GM18519 (cell line): ENCODE results near the gene IL1RL1.
A peak's percentile ranks its signal among the peaks of the same experiment; 100 is the strongest.

Experiments used
- ATAC-seq: cut with Tn5 transposase; IDR thresholded peaks from one replicate; pipeline ENCODE4 v1.9.1; 2021; ENCODE audit warnings: mild to moderate bottlenecking, moderate library complexity; ENCODE audit not compliant: unreplicated experiment, low FRiP score

IL1RL1 gene

GRCh38 chr2:102334486-102334885 is 23.1 kb downstream of the IL1RL1 start:
- ATAC-seq: no peak

- no peak for ATAC-seq
These were observed 24.6 kb downstream of the IL1RL1 start for GRCh38 chr2:102335871-102336366.

GRCh38 chr2:102336502-102336945 is 25.2 kb downstream of the IL1RL1 start:
- no peak for ATAC-seq

- no peak for ATAC-seq
These were observed 25.6 kb downstream of the IL1RL1 start for GRCh38 chr2:102337012-102337411.

- no peak for ATAC-seq
These were observed 26.4 kb downstream of the IL1RL1 start for GRCh38 chr2:102337481-102338386.

- ATAC-seq: no peak
These were observed 29.4 kb downstream of the IL1RL1 start for GRCh38 chr2:102340778-102341177.

- ATAC-seq: no peak
These were observed 31.5 kb downstream of the IL1RL1 start for GRCh38 chr2:102342888-102343287.

- ATAC-seq: no peak
These were observed 33.0 kb downstream of the IL1RL1 start for GRCh38 chr2:102344397-102344796.

GRCh38 chr2:102345329-102345920 is 34.1 kb downstream of the IL1RL1 start:
- no peak for ATAC-seq

- no peak for ATAC-seq
These were observed 35.2 kb downstream of the IL1RL1 start for GRCh38 chr2:102346381-102347130.

GRCh38 chr2:102350137-102350793 is 38.9 kb downstream of the IL1RL1 start:
- ATAC-seq: no peak

GRCh38 chr2:102355526-102356380 is 44.4 kb downstream of the IL1RL1 start, which contains the start of gene IL18R1:
Gene IL18R1 (plus strand): TSS chr2:102355796. CDS start chr2:102362661, 6,865 bp downstream.
- peak; percentile 78 for ATAC-seq

- ATAC-seq: no peak
These were observed 45.0 kb downstream of the IL1RL1 start for GRCh38 chr2:102356381-102356712.

GRCh38 chr2:102356741-102357140 is 45.4 kb downstream of the IL1RL1 start:
- ATAC-seq: no peak

GRCh38 chr2:102357937-102358336 is 46.6 kb downstream of the IL1RL1 start:
- ATAC-seq: peak; percentile 31

- ATAC-seq: no peak
These were observed 47.1 kb downstream of the IL1RL1 start for GRCh38 chr2:102358496-102358895.

GRCh38 chr2:102359527-102359926 is 48.2 kb downstream of the IL1RL1 start:
- ATAC-seq: no peak

- ATAC-seq: no peak
These were observed 50.4 kb downstream of the IL1RL1 start for GRCh38 chr2:102361632-102362241.

- ATAC-seq: no peak
These were observed 54.4 kb downstream of the IL1RL1 start for GRCh38 chr2:102365763-102366162.
